GM12873 (cell line): Measurements from ENCODE around the gene SDR39U1.

ENCODE experiments used
- CTCF ChIP-seq: IDR thresholded peaks from 2 replicates; pipeline ENCODE4 v1.5.1; 2012; ENCODE audit warnings: low read depth, mild to moderate bottlenecking, moderate library complexity, low read length, control low read depth; ENCODE audit not compliant: insufficient read depth; ENCODE audit errors: missing control alignments

The SDR39U1 gene

GRCh38 chr14:24422261-24422660 is 20.3 kb downstream of the SDR39U1 start:
- no peak for TF ChIP-seq CTCF

GRCh38 chr14:24418492-24418873 is 24.1 kb downstream of the SDR39U1 start:
- no peak for TF ChIP-seq CTCF

- no peak for TF ChIP-seq CTCF
Observed at GRCh38 chr14:24417832-24418491, 24.6 kb downstream of the SDR39U1 start.

GRCh38 chr14:24416932-24417619 is 25.5 kb downstream of the SDR39U1 start:
- no peak for TF ChIP-seq CTCF

GRCh38 chr14:24416254-24416931 is 26.2 kb downstream of the SDR39U1 start:
- no peak for TF ChIP-seq CTCF

GRCh38 chr14:24415421-24416253 is 26.9 kb downstream of the SDR39U1 start:
- no peak for TF ChIP-seq CTCF
